A549 (cell line): ENCODE data around the gene ATXN2.

Source experiments
- JUNB ChIP-seq: fragments of >200 bp; sonication (Bioruptor Twin); formaldehyde crosslinking; IDR thresholded peaks from 2 replicates; pipeline ENCODE4 v1.6.1; 2016
- MAFK ChIP-seq: fragments of 450-650 bp; IDR thresholded peaks from 2 replicates; pipeline ENCODE4 v1.6.1; 2014; ENCODE audit not compliant: partially characterized antibody
- NPAS2 ChIP-seq: fragments of 250-450 bp; sonication (Bioruptor Pico); IDR thresholded peaks from 2 replicates; pipeline ENCODE4 v1.8.0; 2022; ENCODE audit warnings: mild to moderate bottlenecking, moderate library complexity, borderline replicate concordance
- POLR2A ChIP-seq: IDR thresholded peaks from 2 replicates; pipeline ENCODE4 v1.6.1; 2012; ENCODE audit warnings: mild to moderate bottlenecking, low read length
- SMC3 ChIP-seq: fragments of >200 bp; sonication (Bioruptor Twin); formaldehyde crosslinking; IDR thresholded peaks from 3 replicates; pipeline ENCODE4 v1.6.1; 2018; ENCODE audit warnings: inconsistent platforms
- TF ChIP-seq, protein P1 (sequence below): IDR thresholded peaks from 2 replicates; pipeline ENCODE4 v1.6.1; 2012
- TF ChIP-seq, protein P2 (sequence below): fragments of >200 bp; sonication (Bioruptor Twin); formaldehyde crosslinking; IDR thresholded peaks from 3 replicates; pipeline ENCODE4 v1.5.1; 2016

DNA sequence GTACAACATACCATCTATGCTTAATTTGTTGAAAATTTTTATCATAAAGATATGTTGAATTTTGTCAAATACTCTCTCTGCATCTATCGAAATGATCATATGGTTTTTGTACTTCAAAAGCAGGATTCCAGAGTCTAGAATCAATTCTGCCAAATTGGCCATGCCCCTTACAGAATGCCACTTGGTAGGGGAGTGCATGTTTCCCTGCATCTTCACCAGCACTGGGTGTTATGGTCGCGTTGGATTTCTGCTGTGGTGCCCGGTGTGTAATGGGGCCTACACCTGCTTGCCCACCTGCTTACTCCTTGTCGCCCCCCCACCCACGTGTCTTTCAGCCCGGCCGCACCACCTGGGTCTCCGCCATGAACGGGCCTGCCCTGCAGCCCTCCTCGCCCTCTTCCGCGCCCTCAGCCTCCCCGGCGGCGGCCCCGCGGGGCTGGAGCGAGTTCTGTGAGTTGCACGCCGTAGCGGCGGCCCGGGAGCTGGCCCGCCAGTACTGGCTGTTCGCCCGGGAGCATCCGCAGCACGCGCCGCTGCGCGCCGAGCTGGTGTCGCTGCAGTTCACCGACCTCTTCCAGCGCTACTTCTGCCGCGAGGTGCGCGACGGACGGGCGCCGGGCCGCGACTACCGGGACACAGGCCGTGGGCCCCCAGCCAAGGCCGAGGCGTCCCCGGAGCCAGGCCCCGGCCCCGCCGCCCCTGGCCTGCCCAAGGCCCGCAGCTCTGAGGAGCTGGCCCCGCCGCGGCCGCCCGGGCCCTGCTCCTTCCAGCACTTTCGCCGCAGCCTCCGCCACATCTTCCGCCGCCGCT lies 181.1 kb downstream of the ATXN2 start:
- no peak for TF ChIP-seq JUNB
- TF ChIP-seq, protein P1, sequence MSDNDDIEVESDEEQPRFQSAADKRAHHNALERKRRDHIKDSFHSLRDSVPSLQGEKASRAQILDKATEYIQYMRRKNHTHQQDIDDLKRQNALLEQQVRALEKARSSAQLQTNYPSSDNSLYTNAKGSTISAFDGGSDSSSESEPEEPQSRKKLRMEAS = no peak
- TF ChIP-seq, protein P2, sequence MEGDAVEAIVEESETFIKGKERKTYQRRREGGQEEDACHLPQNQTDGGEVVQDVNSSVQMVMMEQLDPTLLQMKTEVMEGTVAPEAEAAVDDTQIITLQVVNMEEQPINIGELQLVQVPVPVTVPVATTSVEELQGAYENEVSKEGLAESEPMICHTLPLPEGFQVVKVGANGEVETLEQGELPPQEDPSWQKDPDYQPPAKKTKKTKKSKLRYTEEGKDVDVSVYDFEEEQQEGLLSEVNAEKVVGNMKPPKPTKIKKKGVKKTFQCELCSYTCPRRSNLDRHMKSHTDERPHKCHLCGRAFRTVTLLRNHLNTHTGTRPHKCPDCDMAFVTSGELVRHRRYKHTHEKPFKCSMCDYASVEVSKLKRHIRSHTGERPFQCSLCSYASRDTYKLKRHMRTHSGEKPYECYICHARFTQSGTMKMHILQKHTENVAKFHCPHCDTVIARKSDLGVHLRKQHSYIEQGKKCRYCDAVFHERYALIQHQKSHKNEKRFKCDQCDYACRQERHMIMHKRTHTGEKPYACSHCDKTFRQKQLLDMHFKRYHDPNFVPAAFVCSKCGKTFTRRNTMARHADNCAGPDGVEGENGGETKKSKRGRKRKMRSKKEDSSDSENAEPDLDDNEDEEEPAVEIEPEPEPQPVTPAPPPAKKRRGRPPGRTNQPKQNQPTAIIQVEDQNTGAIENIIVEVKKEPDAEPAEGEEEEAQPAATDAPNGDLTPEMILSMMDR = no peak
- TF ChIP-seq NPAS2 (CRISPR knock-in tag) = no peak
- no peak for TF ChIP-seq MAFK
- no peak for TF ChIP-seq SMC3
- no peak for TF ChIP-seq POLR2A
